ENCODE measurements around the gene OXGR1.
"Not testable (repeated sequence)": the region's sequence is repeated elsewhere in the genome, so short reads cannot be mapped to it uniquely, and the experiment has no call there.

Gene OXGR1

DNA sequence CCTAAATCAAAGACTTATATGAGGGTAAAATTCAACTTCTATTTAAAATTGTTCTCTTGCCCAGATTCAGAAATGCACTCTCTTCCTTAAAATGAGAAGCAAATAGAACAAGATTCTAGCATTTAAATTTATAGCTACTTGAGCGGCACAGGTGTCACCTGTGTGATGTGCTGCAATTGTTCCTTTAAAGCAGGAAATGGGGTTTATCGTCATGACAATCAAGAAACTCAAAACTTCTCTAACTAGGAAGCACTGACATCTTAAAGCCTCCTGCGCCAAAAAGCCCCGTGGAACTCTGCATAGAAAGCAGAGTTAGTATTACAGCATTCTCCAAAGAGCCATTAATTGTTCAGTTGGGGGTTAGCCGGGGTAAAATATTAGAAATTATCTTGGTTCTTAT lies 2.6 kb upstream of the OXGR1 start:
- H3K4me3 Mint-ChIP-seq: no peak overlapping the region
- H3K27me3 Mint-ChIP-seq: peaks cover 56% of the 10 kb centered on the region
- H3K27ac Mint-ChIP-seq: no peak overlapping the region
- H3K9me3 Mint-ChIP-seq: peaks cover under 1% of the 10 kb centered on the region
- no peak for DNase-seq
- peaks cover 10% of the 10 kb centered on the region for H3K4me1 Mint-ChIP-seq (ENCODE audit: low read depth)
- no peaks in the 10 kb centered on the region for H3K36me3 Mint-ChIP-seq (ENCODE audit: low read depth)

DNA sequence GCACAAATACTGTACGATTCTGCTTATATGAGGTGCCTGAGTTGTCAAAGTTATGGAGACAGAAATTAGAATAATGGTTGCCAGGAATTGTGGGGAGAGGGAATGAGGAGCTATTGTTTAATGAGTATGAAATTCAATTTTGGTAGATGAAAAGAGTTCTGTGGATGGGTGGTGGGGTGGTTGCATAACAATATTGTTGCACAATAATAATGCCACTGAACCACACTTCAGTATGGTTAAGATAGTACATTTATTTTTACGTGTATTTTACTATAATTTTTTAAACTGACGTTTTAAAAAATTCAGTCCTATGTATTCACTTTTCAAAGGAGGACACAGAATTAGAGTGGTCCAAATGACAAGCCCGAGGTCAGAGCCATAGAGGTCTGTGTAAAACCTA lies 1.8 kb upstream of the OXGR1 start:
- Mint-ChIP-seq H3K9me3 (peaks cover 4% of the 10 kb centered on the region), H3K27ac (no peak overlapping the region), H3K36me3 (ENCODE audit: low read depth) (no peaks in the 10 kb centered on the region), H3K4me3 (no peak overlapping the region), H3K4me1 (ENCODE audit: low read depth) (peaks cover 10% of the 10 kb centered on the region), H3K27me3 (peaks cover 60% of the 10 kb centered on the region)
- DNase-seq: no peak

DNA sequence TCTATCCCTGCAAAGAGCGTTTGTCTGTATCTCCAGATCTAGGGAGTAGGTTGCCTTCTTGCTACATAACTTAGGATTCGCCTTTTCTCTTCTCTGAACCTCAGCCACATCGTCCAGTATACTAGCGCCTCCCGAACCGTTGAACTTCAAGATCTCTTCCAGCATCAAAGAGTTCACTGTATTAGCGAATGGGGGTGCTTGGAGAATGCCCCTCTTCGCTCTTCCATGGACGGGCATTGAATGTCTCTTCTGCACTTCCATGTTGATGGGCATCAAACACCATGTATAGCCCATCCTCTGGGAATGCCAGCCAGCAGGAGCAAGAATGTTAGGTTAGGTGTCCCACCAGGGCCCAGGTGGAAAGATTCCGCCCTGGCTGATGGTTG lies 575 bp upstream of the OXGR1 start:
- H3K4me1 Mint-ChIP-seq (ENCODE audit: low read depth): peaks cover 10% of the 10 kb centered on the region
- H3K36me3 Mint-ChIP-seq (ENCODE audit: low read depth): no peaks in the 10 kb centered on the region
- H3K27me3 Mint-ChIP-seq: peaks cover 58% of the 10 kb centered on the region
- no peak overlapping the region for H3K4me3 Mint-ChIP-seq
- H3K9me3 Mint-ChIP-seq: peaks cover 4% of the 10 kb centered on the region
- no peak overlapping the region for H3K27ac Mint-ChIP-seq
- no peak for DNase-seq

GRCh38 chr13:96993634-96994016 lies 651 bp downstream of the OXGR1 start:
- Mint-ChIP-seq H3K4me1 (ENCODE audit: low read depth) (peaks cover 10% of the 10 kb centered on the region), H3K27me3 (peaks cover 56% of the 10 kb centered on the region), H3K36me3 (ENCODE audit: low read depth) (no peaks in the 10 kb centered on the region), H3K9me3 (peaks cover 4% of the 10 kb centered on the region), H3K27ac (no peak overlapping the region), H3K4me3 (no peak overlapping the region)
- no peak for DNase-seq

- H3K9me3 Mint-ChIP-seq: peaks cover 4% of the 10 kb centered on the region
- peaks cover 10% of the 10 kb centered on the region for H3K4me1 Mint-ChIP-seq (ENCODE audit: low read depth)
- H3K27ac Mint-ChIP-seq: no peak overlapping the region
- no peak overlapping the region for H3K4me3 Mint-ChIP-seq
- no peaks in the 10 kb centered on the region for H3K36me3 Mint-ChIP-seq (ENCODE audit: low read depth)
- H3K27me3 Mint-ChIP-seq: peaks cover 58% of the 10 kb centered on the region
- DNase-seq: no peak
Measured at GRCh38 chr13:96992633-96993032, 1.6 kb downstream of the OXGR1 start.

- H3K4me3 Mint-ChIP-seq: no peak overlapping the region
- peaks cover 57% of the 10 kb centered on the region for H3K27me3 Mint-ChIP-seq
- peaks cover 10% of the 10 kb centered on the region for H3K4me1 Mint-ChIP-seq (ENCODE audit: low read depth)
- DNase-seq: no peak
- H3K27ac Mint-ChIP-seq: no peak overlapping the region
- H3K9me3 Mint-ChIP-seq: peaks cover 4% of the 10 kb centered on the region
- H3K36me3 Mint-ChIP-seq (ENCODE audit: low read depth): no peaks in the 10 kb centered on the region
Measured at GRCh38 chr13:96991072-96991471, 3.2 kb downstream of the OXGR1 start.

- Mint-ChIP-seq H3K4me3 (no peak overlapping the region), H3K27me3 (peaks cover 33% of the 10 kb centered on the region), H3K4me1 (ENCODE audit: low read depth) (peaks cover 11% of the 10 kb centered on the region), H3K9me3 (peaks cover 4% of the 10 kb centered on the region), H3K36me3 (ENCODE audit: low read depth) (no peaks in the 10 kb centered on the region), H3K27ac (no peak overlapping the region)
- DNase-seq: no peak
Measured at GRCh38 chr13:96988441-96988840, 5.8 kb downstream of the OXGR1 start.

GRCh38 chr13:96984051-96984508 lies 10.2 kb downstream of the OXGR1 start:
- no peak for DNase-seq
- no peaks in the 10 kb centered on the region for H3K9me3 Mint-ChIP-seq
- no peaks in the 10 kb centered on the region for H3K36me3 Mint-ChIP-seq (ENCODE audit: low read depth)
- peaks cover 11% of the 10 kb centered on the region for H3K27me3 Mint-ChIP-seq
- H3K4me1 Mint-ChIP-seq (ENCODE audit: low read depth): peaks cover 19% of the 10 kb centered on the region
- no peak overlapping the region for H3K4me3 Mint-ChIP-seq
- no peak overlapping the region for H3K27ac Mint-ChIP-seq

DNA sequence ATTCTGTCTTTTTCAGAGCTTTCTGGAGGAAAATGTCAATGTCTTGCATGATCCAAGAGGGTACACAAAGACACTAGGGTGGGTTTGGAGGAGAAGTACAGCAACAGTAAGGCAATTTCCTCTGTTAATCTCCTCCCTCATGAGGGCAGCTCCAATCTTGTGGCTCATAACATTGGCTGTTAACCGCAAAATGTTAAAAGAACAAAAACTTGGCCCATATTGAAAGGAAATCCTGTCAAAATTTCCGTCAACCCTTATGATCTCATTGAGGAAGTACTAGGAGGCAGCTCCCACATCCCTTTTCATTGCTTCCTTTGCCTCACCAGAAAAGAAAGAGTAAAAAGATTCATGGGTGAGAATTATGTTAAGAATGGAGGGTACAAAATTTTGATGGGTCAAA lies 11.6 kb downstream of the OXGR1 start:
- H3K27me3 Mint-ChIP-seq: peaks cover 9% of the 10 kb centered on the region
- no peaks in the 10 kb centered on the region for H3K36me3 Mint-ChIP-seq (ENCODE audit: low read depth)
- peaks cover 19% of the 10 kb centered on the region for H3K4me1 Mint-ChIP-seq (ENCODE audit: low read depth)
- H3K4me3 Mint-ChIP-seq: no peak overlapping the region
- no peak overlapping the region for H3K27ac Mint-ChIP-seq
- no peaks in the 10 kb centered on the region for H3K9me3 Mint-ChIP-seq
- no peak for DNase-seq

GRCh38 chr13:96979861-96980260 lies 14.4 kb downstream of the OXGR1 start:
- H3K4me1 Mint-ChIP-seq (ENCODE audit: low read depth): peaks cover 19% of the 10 kb centered on the region
- H3K9me3 Mint-ChIP-seq, H3K27ac Mint-ChIP-seq: not testable (repeated sequence)

DNA sequence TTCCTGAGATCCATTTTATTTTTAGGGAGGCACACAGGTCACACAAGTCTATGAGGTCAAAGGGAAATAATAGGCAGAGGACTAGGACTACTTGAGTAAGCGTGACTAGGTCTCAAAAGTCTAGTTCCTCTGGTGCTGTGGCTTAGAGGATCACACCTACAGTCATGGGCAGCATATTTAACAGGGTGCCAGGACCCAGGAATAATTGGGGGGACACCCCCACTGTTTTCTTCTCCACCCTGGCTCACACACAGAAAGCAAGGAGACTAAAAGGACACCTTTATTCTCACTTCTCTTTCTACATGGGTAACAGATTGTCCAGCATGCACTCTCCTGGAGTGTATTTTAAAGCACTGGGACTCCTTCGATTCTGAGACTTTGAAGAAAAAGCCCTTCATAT lies 26.2 kb downstream of the OXGR1 start:
- Mint-ChIP-seq H3K4me1 (ENCODE audit: low read depth) (no peaks in the 10 kb centered on the region), H3K36me3 (ENCODE audit: low read depth) (no peaks in the 10 kb centered on the region), H3K27me3 (peaks cover 2% of the 10 kb centered on the region), H3K27ac (no peak overlapping the region), H3K4me3 (no peak overlapping the region), H3K9me3 (peaks cover 37% of the 10 kb centered on the region)
- DNase-seq: no peak

More at GRCh38 chr13:96979861-96980260, 14.4 kb downstream of the OXGR1 start:
- peaks cover 24% of the 10 kb centered on the region for H3K27me3 Mint-ChIP-seq
- not testable (repeated sequence) for H3K4me3 Mint-ChIP-seq; H3K36me3 Mint-ChIP-seq (ENCODE audit: low read depth); DNase-seq

DNA sequence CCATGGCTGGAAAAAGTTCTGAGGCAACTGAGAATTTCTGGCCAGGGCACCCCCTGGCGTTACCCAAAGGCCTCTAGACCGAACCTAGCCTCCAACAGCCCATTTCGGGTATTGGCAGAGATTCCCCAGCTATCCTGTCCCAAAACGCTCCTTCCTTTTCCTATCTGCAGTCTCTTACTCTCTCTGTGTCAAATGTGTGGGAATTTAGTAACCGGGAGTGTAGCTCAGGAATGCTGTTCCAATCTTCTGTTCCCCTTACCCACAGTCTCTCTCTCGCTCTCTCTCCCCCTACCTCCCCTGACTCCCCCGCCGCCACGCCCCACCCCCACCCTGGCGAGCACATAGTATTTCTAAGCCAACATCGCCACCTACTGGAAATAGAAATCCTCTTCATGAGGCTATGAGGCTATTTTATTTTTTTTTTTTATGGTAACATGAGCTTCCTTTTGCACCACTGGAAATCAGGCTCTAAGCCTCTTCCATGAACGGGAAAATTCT lies 27.0 kb downstream of the OXGR1 start:
- peaks cover 37% of the 10 kb centered on the region for H3K9me3 Mint-ChIP-seq
- H3K27ac Mint-ChIP-seq: no peak overlapping the region
- no peaks in the 10 kb centered on the region for H3K4me1 Mint-ChIP-seq (ENCODE audit: low read depth)
- no peaks in the 10 kb centered on the region for H3K36me3 Mint-ChIP-seq (ENCODE audit: low read depth)
- no peak for DNase-seq
- H3K27me3 Mint-ChIP-seq: peaks cover 2% of the 10 kb centered on the region
- H3K4me3 Mint-ChIP-seq: no peak overlapping the region

GRCh38 chr13:96966415-96967102 lies 27.7 kb downstream of the OXGR1 start:
- Mint-ChIP-seq H3K4me1 (ENCODE audit: low read depth) (no peaks in the 10 kb centered on the region), H3K4me3 (no peak overlapping the region), H3K36me3 (ENCODE audit: low read depth) (no peaks in the 10 kb centered on the region), H3K27me3 (no peaks in the 10 kb centered on the region), H3K9me3 (peaks cover 37% of the 10 kb centered on the region), H3K27ac (no peak overlapping the region)
- DNase-seq: no peak

DNA sequence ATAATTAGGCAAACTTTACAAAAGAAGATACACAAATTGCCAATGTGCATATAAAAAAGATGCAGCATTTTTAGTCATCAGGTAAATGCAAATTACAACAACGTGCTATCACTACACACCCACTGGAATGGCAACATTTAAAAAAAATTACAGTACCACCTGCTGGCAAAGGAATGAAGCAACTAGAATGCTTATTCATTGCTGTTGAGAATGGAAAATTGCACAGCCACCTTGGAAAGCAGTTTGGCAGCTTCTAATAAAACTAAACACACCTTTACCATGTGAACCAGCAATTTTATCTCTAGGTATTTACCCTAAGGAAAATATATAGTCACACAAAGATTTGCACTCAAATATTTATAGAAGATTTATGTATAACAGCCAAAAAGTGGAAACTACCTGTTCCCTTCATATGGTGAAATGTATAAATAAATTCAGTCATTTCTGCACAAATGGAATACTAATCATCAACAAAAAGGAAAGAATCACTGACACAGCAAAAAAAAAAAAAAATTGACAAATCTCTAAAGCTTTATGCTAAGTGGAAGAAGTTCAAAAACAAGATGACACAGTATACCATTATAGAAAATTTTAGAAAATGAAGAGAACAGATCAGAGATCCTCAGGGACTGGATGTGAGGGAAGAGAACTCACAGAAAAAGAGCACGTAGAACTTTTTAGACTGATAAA lies 30.3 kb downstream of the OXGR1 start:
- Mint-ChIP-seq H3K27ac (no peak overlapping the region), H3K27me3 (no peaks in the 10 kb centered on the region), H3K4me1 (ENCODE audit: low read depth) (no peaks in the 10 kb centered on the region), H3K36me3 (ENCODE audit: low read depth) (no peaks in the 10 kb centered on the region), H3K4me3 (no peak overlapping the region), H3K9me3 (peaks cover 27% of the 10 kb centered on the region)
- DNase-seq: no peak

GRCh38 chr13:96960379-96960778 lies 33.9 kb downstream of the OXGR1 start:
- H3K36me3 Mint-ChIP-seq (ENCODE audit: low read depth): no peaks in the 10 kb centered on the region
- H3K9me3 Mint-ChIP-seq: peaks cover 6% of the 10 kb centered on the region
- no peaks in the 10 kb centered on the region for H3K27me3 Mint-ChIP-seq
- no peak overlapping the region for H3K4me3 Mint-ChIP-seq
- no peak overlapping the region for H3K27ac Mint-ChIP-seq
- no peaks in the 10 kb centered on the region for H3K4me1 Mint-ChIP-seq (ENCODE audit: low read depth)
- no peak for DNase-seq

Data from activated T-cell treated with anti-CD3 and anti-CD28 coated beads, Interleukin-2, amount 50 U/mL, for 24 hours (primary cell).